Measurements from ENCODE around the gene MT2A.

GRCh38 chr16:56631197-56631596, 22.8 kb downstream of the MT2A start:
- no peak for TF ChIP-seq POLR2A (IDR thresholded peaks at IDR 0.05; ENCODE audit: low read depth, low read length)
- no peak for TF ChIP-seq POLR2AphosphoS5 (IDR thresholded peaks at IDR 0.05; ENCODE audit: low read depth, low read length)

Measured in GM12891 (cell line).